ENCODE data around the gene CMTM5.

Gene CMTM5

DNA sequence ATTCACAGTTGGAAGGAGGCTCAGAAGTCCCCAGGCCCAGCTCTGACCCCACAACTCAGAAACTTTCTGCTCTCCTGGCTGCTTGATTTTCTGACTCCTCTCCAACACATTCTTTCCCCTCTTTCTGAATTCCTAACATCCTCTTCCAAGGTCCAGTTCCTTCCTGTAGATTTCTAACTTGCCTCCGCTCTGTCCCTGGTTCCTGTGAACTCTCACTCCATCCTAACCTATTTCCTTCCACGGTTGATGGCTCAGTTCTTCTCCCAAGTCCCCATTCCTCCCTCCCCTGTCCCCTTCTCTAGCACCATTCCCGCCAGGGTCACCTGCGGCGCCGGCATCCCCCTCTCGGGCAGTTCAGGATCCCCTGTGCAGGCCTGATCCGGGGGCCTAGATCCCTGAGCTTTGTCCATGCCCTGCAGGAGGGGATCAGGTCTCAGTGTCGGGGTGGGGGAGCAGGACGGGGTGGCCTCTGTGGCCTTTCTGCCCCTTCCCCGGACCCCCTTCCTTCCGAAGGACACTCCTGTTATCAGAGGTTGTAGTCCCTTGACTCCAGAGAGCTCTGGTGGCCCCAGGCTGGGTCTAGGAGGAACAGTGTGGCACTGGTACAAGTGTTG is 18.2 kb upstream of the CMTM5 start:
- DNase-seq, result no peak

DNA sequence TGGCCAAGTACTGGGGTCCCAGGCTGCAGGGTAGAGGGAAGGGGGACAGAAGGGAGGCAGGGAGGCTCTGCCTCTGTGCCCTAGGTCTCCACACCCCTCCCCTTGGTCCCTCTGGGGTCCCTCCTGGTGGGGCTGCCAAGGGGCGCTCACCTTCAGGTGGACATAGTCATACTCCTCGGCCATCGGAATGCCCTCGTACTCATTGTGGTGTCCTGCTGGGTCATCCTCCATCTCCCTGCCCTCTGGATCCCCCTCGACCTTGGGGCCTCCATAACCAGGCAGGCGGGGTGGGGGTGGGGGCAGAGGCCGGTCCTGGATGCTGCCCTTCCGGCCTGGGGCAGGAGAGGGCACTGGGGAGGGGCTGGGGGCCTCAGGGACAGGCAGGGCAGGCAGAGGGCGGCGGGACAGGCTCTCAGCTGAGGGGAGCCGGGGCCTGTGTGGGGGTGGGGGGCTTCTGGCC is 17.6 kb upstream of the CMTM5 start:
- DNase-seq, result no peak

DNA sequence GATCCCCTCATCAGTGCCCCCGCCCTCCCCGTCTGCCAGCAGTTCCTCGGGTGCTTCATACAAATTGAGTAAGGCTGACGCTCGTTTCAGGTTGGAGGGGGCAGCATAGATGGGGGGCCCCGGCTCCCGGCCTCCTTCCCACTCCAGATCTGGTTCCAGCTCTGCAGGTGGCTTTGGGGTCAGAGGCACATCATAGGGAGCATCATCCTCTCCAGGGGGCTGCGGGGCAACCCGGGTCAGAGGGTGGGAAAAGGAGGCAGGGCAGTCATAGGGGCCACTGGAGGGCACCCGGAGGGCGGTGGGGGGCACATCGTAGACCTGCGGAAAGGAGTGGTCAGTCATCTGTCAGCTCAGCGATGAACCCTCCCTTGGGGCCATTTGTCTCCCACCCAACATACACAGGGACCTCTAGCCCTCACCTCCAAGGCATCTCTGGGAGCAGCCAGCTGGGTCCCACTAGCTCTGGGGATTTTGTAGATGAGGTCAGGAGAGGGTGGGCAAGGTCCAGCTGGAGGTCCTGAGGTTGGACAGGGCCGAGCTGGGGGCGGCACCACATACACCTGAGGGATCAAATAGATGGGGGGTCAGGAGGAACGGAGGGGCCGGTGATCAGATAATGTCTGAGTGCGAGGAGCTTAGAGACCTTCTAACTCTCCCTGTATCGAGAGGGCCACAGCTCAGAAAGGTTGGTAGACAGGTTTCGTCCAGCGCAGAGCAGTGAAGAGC is 17.0 kb upstream of the CMTM5 start:
- no peak for DNase-seq

DNA sequence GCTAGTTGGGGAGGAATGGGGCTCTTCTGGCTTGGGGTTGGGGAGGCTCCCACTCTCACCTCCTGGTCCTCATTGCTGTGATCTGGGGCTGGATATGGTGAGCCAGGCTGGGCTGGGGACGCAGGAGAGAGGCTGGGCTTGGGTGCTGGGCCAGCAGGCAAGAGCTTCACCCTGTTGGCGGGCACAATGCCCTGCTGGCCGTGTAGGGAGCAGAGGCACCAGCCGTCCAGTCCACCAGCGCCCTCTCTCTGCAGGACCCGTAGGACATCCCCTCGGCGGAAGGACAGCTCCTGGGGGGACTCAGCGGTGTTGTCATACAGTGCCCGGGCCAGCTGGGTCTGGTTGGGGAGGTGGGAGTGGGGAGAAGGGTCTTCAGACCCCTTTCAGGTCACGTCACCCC is 16.4 kb upstream of the CMTM5 start:
- DNase-seq, result no peak

DNA sequence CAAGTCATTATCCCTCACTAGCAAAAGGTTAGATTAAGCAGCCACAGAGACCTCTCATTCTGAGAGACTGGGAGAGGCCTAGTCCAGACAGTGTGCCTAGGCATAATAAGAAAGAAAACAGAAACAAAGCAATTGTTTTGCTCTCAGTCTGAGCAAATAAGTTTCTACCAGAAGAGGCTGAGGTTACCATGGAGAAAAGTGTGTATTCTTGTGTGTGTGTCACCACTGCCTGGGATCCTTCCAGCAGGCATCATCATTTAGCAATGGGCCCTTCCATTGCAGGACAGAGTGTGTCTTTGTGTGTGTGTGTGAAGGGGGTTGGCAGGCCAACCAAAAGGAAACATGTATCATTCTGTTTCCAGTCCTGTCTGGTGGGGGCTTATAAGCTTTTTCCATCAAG is 15.5 kb upstream of the CMTM5 start:
- no peak for DNase-seq

DNA sequence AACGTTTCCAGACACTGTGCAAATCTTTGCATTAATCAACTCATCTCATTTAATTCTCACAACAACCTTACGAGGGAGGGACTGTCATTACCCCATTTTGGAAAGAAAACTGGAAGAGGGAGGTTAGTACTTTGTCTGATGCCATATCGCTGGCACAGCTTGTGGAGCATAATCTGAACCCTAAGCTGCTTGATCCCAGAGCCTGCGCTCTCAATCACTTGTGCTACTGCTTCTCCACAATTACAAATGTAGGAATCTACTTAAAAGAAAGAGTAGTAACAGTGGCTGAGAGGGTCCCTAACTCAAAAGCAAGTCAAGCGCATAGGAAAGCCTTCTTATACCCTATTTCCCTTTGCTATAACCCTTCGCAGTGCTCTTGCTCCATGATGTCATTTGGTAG is 15.1 kb upstream of the CMTM5 start:
- no peak for DNase-seq

GRCh38 chr14:23362200-23362599 is 14.6 kb upstream of the CMTM5 start:
- no peak for DNase-seq

DNA sequence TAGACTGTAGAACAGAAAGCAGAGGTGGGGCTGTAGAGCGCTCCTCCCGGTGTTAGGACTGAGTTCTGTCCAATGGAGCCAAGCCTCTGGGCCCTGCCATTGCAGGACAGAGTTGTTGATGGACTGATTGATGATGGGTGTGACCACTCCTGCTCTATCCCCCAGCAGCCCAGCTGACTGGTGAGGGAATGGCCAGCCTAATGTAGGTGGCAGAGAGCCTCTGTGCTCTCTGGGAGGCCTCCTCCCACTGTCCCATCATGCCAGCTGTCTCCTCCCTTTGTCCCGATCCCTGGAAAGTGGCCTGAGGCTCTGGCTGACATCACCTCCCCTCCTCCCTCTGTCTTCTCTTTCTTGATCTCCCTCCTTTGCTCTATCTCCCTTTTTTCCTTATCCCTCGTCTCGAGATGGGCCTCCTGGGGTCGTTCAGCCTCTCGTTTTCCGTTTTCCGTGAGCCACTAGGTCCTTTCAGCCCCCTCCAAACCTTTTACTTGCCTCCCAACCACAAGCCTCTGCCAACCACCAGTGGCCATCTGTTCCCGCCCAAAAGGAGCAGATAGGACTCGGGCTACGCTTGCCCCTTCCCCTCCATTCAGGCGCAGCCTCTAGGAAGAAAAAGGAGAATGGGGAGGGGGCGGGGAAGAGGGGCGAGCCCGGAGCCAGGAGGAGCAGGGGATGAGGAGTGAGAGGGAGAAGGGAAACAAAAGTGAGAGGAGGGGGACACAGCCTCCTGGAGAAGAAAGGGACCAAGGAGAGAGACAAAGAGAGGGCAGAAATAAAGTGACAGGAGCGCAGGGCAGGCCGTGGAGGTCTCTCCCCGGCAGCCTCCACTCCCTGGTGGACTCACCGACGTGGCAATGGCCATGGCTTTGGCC is 12.4 kb upstream of the CMTM5 start:
- peak; percentile 72 for DNase-seq

DNA sequence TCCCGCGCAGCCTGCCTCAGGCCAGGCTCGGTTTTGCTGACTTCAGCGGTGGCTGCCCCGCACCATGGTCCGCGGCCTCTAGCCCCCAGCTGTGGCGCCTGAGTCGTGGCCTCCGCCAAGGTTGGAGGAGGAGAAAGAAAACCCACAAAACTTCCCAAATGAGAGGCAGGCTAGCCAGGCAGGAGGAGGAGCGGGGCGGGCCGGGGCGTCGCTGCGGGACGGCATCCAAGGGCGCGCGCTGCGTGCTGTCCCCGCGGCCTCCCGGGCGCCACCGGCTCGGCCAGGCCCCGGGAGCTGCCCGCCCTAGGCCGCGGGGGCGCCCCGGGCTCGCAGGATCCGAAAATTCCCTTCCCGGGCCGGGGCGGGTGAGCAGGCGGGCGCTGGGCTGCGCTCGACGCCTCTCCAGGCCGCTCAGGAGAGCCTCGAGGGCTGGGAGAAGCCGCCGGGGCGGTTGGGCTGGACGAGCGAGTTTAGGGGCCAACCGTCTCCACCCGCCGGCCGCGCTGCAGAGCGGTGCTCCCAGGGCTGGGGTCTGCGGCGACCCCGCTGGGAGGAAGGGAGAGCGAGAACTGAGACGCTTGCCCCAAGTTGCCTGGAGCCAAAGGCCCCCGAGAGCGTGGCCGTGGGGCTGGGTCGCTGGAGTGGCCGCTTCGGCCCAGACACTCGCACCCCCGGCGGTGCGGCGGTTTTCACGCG is 11.7 kb upstream of the CMTM5 start, which contains the start of gene EFS:
Gene EFS, minus strand, starts transcription at position 137 of the 696 bp plus-strand sequence. CDS start 147 bp downstream, outside the sequence.
- DNase-seq, result peak; percentile 84

DNA sequence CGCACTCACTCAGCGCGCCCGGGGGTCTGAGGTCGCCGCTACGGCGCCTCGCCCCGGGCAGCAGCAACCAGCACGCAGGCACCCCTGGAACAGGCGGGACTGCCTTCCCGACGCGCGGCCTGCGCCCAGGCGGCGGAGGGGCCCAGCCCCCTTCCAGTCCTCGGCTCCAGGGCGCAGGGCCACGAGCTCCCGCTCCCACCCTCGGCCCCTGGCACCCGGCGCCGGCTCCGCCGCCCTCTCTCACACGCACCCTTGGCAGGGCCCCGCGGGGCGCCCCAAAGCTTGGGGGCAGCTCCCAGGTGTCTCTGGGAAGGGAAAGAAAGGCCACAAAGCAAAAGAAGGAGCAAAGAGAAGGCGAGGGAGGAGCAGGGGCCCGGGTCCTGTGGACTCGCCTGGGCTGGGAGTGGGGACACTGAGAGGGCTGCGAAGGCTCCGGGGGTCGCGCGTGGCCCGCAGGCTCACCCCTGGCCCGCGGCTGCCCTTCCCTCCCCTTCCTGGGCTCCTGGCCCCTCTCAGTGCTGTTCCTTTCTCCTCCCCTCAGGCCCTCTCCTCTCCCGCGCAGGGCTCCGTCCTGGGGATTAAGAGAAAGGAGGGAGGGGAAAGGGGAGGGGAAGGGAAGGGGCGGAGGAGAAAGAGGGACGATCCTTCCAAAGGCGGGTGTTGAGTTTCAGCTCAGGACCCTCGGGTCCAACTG is 11.0 kb upstream of the CMTM5 start:
- DNase-seq, result no peak

- DNase-seq, result peak; percentile 93
Measured at GRCh38 chr14:23366426-23366921, 10.4 kb upstream of the CMTM5 start.

GRCh38 chr14:23370221-23370620 is 6.6 kb upstream of the CMTM5 start:
- no peak for DNase-seq

DNA sequence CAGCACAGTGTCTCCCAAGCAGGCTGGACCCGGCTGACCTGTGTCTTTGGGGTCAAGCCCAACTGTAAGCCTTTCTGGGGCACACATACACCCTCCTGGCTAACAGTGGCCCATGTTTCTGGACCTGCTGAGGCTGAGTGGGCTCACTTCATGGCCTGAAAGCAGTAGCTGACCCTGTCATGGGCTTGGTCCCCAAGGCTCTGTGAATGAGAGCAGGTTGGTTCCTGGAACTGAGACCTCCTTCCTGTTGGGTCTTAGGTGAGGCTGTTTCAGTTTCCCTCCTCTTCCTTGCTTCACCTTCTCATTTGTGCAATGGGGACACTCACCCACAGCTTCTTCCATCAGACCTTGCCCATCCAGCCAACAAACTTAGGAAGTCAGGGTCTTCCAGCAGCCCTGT is 5.0 kb upstream of the CMTM5 start:
- no peak for DNase-seq

GRCh38 chr14:23372509-23372908 is 4.3 kb upstream of the CMTM5 start, which contains the start of gene IL25:
Gene IL25 (plus strand): TSS chr14:23372809.
- DNase-seq, result no peak

DNA sequence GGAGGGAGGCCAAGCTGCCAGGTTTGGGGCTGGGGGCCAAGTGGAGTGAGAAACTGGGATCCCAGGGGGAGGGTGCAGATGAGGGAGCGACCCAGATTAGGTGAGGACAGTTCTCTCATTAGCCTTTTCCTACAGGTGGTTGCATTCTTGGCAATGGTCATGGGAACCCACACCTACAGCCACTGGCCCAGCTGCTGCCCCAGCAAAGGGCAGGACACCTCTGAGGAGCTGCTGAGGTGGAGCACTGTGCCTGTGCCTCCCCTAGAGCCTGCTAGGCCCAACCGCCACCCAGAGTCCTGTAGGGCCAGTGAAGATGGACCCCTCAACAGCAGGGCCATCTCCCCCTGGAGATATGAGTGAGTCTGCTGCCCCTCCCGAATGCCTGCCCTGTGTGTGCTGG is 3.8 kb upstream of the CMTM5 start:
- no peak for DNase-seq

GRCh38 chr14:23375527-23376251 is 1.2 kb upstream of the CMTM5 start:
- no peak for DNase-seq

GRCh38 chr14:23377198-23377550 is 328 bp downstream of the CMTM5 start:
- DNase-seq, result no peak

GRCh38 chr14:23377573-23378563 is 1.0 kb downstream of the CMTM5 start:
- DNase-seq, result no peak

DNA sequence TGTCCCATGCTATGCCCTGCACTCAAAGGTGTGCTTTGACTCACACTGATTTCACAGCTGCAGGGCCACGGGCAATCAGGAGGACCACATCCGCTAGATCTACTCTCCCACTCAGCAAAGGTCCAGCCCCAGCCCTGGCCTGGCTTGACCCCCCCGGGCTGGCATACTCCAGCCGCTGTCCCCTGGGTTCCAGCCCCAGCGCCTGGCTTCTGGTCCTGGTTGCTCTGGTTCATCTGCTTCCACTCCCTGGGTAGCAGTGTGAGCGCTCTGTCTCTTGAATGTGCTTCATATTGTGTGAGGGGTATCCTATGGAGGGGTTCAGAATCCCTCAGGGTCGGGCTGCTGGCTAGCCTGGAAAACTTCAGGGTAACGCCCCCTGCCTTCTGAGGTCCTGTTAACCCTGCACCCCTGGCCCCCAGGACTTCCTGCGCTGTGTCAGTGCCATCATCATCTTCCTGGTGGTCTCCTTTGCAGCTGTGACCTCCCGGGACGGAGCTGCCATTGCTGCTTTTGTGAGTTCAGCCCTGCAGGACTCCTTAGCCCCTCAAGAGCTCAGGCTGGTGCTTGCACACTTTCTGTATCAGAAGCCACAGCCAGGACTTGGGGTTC is 1.9 kb downstream of the CMTM5 start:
- DNase-seq, result no peak

Data from right hindlimb (tissue), 1 donor.